ENCODE results near the gene C9orf85.

DNA sequence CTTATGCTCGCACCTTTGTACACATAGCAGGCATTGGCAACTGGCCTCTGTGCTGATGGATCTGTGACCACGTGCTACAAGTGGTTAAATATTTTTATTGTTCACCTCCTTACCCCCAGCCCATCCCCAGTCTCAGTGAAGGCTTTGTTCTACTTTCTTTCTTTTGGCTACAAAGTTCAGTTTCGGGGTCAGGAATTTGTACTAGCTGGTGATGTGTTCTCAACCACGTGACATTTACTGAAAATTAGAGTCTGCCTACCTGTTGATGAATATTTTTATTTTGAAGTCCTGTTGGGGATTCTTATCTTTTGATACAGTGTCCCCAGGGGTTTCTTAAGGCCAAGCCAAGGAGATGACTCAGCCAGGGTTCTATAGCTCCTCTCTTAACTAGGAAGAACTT lies 101.2 kb downstream of the C9orf85 start:
- TF ChIP-seq CTCF (IDR thresholded peaks at IDR 0.05) (no peak), POLR2A (IDR thresholded peaks at IDR 0.05) (no peak), EP300 (IDR thresholded peaks at IDR 0.05) (no peak)
